GM21825 (cell line): ENCODE measurements around the gene CTU1.

Experiments
- ATAC-seq: cut with Tn5 transposase; IDR thresholded peaks from one replicate; pipeline ENCODE4 v1.9.1; 2021; ENCODE audit warnings: mild to moderate bottlenecking, moderate library complexity; ENCODE audit not compliant: unreplicated experiment

Gene CTU1

GRCh38 chr19:51084505-51084904, 23.7 kb downstream of the CTU1 start:
- ATAC-seq = no peak

- ATAC-seq = no peak
These were observed 24.4 kb downstream of the CTU1 start for GRCh38 chr19:51083783-51084182.

- no peak for ATAC-seq
These were observed 25.0 kb downstream of the CTU1 start for GRCh38 chr19:51083181-51083580.

- no peak for ATAC-seq
These were observed 25.6 kb downstream of the CTU1 start, which contains the start of gene KLK14 for GRCh38 chr19:51082611-51083010. KLK14 (minus strand) TSS chr19:51082887; CDS start chr19:51082614, 273 bp downstream.

- no peak for ATAC-seq
These were observed 26.7 kb downstream of the CTU1 start for GRCh38 chr19:51081476-51081875.

GRCh38 chr19:51079481-51080110, 28.6 kb downstream of the CTU1 start:
- ATAC-seq = no peak

GRCh38 chr19:51078731-51079130, 29.5 kb downstream of the CTU1 start:
- ATAC-seq = no peak

GRCh38 chr19:51078104-51078503, 30.1 kb downstream of the CTU1 start:
- no peak for ATAC-seq

- ATAC-seq = no peak
These were observed 31.5 kb downstream of the CTU1 start for GRCh38 chr19:51076631-51077213.

GRCh38 chr19:51075998-51076397, 32.2 kb downstream of the CTU1 start:
- no peak for ATAC-seq

- no peak for ATAC-seq
These were observed 37.2 kb downstream of the CTU1 start for GRCh38 chr19:51071095-51071405.

GRCh38 chr19:51070334-51071094, 37.7 kb downstream of the CTU1 start:
- ATAC-seq = no peak

GRCh38 chr19:51066393-51067186, 41.6 kb downstream of the CTU1 start:
- ATAC-seq = no peak

- no peak for ATAC-seq
These were observed 42.8 kb downstream of the CTU1 start for GRCh38 chr19:51065221-51065960.

GRCh38 chr19:51064534-51065220, 43.5 kb downstream of the CTU1 start, which contains the start of gene KLK13:
KLK13 (minus strand) TSS chr19:51065092; CDS start chr19:51065067, 25 bp downstream.
- ATAC-seq = no peak

- ATAC-seq = no peak
These were observed 44.5 kb downstream of the CTU1 start for GRCh38 chr19:51063664-51064063.

GRCh38 chr19:51060973-51061372, 47.2 kb downstream of the CTU1 start:
- no peak for ATAC-seq

- ATAC-seq = no peak
These were observed 47.9 kb downstream of the CTU1 start for GRCh38 chr19:51060336-51060735.

GRCh38 chr19:51059715-51060114, 48.5 kb downstream of the CTU1 start:
- ATAC-seq = no peak

- ATAC-seq = no peak
These were observed 52.3 kb downstream of the CTU1 start for GRCh38 chr19:51055866-51056265.
